LoVo (cell line): ENCODE results near the gene TYK2.

Experiments used
- DNase-seq: peaks from one replicate; pipeline ENCODE4 v3.0.0-alpha.2; 2016; ENCODE audit warnings: low spot score

The TYK2 gene

DNA sequence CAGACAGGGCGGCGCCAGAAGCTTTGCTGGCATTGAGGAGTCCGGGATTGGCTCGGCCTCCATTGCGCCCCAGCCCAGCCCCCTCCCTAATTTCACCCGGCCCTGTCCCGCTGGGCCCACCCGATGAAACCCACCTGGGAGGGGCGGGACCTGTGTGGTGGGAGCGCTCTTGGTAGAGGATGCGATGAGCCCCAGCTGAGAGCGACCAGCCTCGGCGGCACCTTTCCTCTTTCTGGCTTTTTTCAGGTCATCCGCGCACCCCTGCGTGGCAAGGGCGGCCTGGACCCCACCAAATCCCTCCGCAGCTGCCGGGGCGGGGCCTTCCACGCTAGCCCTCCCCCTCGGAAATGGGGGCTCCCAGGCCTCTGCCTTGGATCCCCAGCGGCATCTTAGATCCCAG, 70.9 kb downstream of the TYK2 start, which contains the start of gene ZGLP1:
TSS of gene ZGLP1 (minus strand) at position 393 of the 400 bp plus-strand sequence.
- no peak for DNase-seq

DNA sequence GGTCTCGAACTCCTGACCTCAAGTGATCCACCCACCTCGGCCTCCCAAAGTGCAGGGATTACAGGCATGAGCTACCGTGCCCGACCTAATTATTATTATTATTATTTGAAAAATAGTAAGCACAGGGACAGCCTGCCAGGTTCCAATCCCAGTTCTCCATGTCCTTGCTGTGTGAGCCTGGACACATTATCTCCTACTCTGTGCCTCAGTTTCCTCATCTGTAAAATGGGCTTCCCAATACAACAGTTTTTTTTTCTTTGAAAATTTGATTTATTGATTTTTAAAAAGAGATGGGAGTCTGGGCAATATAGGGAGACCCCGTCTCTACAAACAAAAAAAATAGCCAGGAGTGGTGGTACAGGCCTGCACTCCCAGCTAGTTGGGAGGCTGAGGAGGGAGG, 74.0 kb downstream of the TYK2 start:
- no peak for DNase-seq

DNA sequence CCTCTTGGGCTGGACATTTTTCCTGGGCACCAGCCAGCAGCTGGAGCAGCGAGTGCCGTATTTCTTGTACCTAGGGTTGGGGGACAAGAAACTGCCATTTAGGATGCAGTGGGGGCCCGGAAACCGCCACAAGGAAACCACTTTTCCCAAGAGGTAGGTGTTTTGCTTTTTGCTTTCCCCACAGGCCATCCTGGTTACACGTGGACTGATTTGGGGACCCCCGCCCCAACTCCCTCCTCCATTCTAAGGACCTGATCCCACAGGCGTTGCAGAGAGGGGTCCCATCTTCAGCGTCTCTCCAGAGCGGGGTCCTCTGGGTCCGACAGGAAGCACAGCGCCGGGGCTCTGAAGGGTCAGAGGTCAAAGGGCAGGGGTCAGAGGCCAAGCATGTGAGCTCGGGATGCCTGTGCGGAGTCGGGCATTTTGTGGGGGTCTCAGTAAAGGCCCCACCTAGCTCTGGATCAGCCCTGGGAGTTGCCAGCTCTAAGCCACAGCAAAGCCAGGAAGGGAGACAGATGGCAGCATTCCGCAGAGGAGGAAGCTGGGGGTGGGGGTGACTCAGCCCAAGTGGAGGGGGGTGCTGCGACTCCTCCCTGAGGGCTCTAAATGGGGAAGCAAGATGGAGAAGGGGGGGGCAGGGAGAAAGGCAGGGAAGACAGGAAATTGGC, 75.1 kb downstream of the TYK2 start:
- no peak for DNase-seq
